CD4-positive, alpha-beta T cell treated with Interleukin-6 for 4 hours (primary cell): Measurements from ENCODE around the gene OGA.
A peak's percentile ranks its signal among the peaks of the same experiment; 100 is the strongest.
"Not testable (repeated sequence)": the region's sequence is repeated elsewhere in the genome, so short reads cannot be mapped to it uniquely, and the experiment has no call there.

Experiments used
- DNase-seq: peaks from one replicate; pipeline ENCODE4 v3.0.0-alpha.2; 2020; ENCODE audit warnings: mixed read lengths

Gene OGA

DNA sequence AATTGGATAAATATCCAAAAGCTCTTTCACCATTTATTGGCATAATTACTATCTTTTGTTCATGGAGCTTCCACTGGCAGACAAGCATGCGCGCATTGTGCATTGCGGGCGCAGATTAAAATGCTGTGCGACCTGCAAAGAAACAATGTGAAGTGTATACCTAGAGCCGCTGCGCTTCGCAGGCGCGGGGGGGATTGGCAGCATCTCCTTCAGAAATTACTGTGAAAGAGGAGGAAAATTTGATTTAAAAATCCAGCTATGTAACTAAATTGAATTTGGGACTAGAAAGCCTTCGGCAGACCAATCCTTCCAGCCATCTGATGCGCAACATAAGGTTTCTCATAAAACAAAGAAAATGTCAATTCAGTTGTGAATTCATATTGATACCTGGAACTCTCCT is 24.7 kb downstream of the OGA start:
- DNase-seq, result no peak

DNA sequence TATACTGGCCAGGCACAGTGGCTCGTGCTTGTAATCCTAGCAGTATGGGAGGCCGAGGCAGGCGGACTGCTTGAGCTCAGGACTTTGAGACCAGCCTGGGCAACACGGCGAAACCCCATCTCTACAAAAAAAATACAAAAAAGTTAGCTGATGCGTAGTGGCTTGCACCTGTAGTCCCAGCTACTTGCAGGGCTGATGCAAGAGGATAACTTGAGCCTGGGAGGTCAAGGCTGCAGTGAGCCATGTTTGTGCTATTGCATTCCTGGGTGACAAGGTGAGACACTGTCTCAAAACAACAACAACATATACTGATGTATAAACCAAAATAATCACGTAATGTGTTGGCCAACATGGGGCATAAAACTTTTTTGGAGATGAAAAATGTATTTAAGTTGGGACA is 28.6 kb downstream of the OGA start:
- no peak for DNase-seq

DNA sequence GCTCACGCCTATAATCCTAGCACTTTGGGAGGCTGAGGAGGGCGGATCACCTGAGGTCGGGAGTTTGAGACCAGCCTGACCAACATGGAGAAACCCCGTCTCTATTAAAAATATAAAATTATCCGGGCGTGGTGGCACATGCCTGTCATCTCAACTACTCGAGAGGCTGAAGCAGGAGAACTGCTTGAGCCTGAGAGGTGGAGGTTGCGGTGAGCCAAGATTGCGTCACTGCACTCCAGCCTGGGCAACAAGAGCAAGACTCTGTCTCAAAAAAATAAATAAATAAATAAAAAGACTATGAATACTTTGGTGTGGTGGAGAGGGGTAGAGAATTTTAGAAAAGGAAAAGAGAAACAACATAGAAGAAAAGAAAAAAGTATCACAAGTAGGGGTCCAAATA is 29.0 kb downstream of the OGA start:
- DNase-seq, result not testable (repeated sequence)

DNA sequence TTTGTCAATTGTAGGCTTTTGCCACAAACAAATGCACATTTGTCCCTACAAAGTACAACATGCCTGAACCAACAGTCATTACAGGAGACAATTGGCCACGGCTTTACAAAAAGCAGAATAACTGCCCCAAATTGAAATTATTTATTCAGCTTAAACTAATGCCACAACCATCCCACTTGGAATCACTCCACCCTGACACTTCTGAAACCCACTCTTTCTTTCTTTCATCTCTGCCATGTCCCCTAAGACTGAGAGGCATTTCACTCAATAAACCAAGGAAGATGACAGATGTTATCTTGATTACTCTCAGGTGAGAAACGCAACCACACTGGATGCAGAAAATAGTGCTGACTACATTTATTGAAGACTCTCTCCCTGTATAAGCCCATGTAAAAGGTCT is 32.4 kb downstream of the OGA start:
- DNase-seq, result no peak

DNA sequence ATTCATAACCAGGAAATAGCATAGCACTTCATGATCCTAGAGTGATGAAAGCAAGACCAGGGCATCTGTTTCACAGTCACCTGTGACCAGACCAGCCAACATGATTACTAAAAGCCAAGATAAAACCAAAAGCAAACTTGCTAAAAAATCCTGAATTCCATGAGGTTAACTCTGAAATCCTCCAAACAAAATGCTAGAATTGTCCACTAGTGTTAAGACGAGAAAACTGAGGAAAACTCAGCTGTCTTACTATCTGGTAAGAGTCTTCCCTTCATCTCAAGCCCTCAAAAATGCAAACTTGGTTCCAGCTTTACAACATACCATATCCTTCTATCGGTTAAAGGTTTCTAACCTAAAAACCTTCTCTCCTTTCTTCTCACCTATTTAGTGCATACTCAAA is 33.7 kb downstream of the OGA start:
- no peak for DNase-seq

DNA sequence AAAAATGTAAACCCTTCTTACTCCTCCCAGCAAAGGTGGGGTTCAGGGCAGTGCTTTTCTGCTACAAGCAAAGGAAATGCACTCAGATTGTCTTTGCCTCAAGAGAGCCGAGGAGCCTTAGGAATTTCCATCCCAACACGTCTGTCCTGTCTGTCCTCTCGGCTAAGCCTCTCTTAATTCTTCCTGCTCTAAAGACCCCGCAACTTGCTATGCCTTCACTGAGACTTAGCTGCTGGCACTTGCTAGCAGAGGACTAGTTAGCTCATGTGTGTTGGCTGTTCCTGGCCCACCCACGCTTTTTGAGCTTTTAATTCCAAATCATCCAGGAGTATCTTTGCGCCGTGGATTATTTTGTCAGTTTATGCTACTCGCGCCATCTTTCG is 34.5 kb downstream of the OGA start:
- no peak for DNase-seq

DNA sequence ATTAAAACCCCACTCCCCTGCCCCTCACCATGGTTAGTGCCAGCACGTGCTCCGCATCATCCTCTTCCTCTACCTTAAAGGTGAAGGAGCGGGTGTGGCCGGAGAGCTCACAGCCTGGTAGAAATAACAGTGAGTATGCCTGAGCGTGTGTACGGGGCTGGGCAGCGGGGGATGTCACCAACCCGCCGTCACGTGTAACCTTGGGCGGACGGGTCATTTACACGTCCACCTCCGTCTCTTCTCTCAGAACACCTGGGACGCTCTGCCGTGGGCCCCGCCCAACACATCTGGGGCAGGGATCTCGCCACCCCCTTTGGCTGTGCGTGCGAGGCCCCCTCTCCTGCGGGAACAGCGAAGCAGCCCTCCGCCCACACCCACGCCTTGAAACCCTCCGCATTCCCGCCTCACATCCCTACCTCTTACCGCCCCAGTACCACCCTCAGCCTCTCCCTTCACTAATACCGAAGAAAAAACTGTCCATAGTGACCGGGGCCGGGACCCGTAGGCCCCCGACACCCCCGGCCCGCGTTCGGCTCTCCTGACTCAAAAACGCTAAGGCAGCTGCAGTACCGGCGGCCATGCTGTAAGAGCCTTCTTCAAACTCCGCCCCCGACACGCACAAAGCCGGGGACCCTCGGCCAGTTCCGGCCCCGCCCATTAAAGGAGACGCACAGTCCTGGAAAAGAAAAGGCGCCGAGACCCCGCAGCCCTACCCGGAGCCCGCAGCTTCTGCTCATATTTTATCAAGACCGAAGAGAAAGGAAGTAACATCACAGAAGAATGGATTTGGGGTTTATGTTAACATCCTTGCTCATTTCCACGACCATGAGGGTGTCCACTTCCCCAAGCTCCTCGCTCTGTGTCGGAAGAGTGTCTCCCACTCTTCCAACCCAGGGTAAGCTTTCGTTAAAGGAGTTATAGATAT is 35.2 kb downstream of the OGA start, which contains the start of gene NPM3:
Gene NPM3, minus strand, starts transcription at position 636 of the 925 bp plus-strand sequence. Its CDS starts 56 bp downstream, at position 580.
- peak; percentile 86 for DNase-seq

DNA sequence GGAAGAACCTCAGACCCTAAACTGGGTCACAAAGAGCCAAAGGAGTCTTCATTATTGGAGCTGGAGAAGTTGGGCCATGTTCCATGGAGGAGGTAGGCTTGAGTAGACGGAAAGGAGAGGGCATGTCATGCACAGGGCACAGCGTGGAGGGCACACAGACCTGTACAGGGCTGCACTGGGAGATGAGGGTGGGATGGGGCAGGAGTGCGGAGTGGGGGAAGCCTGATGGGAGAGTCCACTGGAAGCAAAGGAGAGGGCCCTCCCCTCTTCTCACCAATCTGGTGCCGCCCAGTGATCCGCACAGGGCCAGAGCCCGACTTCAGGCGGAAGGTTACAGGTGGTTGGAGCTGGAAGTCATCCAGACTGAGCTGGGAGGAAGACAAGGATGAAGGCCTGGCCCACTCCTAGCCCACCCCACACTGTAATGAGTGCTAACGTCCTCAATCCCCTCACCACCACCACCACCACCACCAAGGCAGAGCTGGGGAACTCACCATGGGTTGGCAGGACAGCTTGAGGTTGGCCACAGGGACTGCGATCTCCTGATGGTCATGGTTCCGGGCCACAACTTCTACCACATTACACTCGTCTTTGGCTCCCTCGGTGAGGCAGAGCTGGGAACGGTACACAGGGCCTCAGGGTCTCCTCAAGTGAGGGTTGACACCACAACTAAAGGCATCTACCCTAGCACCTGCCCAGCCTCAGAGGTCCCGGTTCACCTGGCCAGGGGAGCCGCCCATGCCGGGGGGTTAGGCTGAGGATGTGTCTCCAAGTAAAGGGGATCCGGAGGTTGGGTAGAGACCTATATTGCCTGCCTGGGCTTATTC is 36.0 kb downstream of the OGA start:
- DNase-seq, result no peak

DNA sequence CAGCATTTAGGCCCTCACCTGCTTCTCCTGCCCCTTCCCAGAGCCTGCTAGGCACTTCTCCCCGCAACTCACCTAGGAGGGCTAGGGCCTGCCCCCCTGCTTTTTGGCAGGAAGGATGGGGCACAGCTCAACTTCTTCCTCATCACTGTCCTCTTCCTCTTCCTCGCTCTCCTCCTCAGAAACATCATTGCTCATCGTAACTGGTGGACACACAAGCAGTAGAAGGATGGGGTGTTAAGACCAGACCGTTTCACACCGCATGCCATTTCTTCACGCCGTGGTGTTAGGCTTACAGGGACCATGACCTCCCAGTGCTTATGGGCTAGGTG is 36.6 kb downstream of the OGA start:
- DNase-seq, result no peak

DNA sequence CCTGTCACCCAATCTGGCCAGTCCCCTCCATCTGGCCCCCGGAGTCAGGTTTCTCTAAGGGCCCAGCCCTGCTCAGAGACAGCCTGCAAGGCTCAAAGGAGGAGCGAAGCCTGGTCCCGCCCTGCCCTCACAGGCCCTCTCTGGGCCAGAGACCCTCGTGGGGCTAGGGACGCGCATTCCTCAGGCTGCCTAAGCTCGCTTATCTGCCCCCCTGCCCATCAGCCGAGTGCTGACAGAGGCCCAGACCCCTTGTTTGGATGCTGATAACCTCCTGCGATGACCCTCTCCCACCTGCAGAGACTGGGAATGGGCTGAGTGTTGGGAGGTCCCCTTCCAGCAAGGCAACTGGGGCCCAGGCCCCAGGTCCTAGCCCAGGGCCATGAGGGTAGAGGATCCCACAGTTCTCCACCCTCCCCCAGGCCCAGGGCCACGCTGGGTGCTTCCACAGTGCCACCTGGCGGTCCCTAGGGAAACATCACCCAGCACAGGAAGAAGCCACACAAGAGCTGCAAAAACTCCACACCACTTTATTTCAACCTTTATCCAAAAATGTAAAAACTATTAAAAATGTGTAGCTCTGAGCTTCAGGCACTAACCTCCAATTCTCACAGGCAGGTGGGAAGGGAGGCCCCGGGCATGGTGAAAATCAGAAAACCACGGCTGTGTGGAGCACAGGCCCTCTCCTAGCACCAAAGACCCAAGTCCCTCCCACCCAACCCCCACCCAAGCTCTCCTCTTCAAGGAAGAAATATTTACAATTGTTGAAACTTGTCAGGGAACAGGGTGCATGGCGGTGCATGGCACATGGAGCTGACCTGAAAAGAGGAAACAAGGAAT is 37.2 kb downstream of the OGA start:
- peak; percentile 76 for DNase-seq

DNA sequence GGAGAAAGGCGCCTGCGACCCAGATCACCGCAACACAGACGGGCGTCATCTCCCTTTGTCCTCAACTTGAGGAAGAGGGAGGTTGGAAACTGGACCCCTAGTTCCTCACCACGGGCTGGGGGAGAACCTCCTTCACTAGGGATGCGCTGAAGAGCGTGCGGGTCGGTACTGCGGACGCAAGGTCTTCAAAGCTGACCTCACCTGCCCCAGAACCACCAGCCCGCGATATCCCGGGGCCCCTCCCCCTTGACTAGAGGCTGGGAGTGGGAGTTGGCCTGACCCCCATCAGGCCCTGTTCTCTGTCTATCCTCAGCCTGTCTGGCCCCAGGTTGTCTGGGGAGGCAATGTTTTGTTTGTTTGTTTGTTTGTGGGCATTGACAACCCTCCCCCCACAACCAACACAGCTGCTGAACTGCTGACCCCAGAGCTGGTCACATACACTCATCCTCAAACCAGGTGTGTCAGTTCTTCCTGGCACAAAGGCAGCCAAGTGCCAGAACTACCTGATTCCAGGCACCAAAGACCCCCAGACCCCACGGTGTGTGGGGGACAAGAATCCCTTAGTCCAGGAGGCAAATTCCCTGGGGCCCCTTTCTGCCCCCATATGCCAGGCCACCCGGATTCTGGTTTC is 37.9 kb downstream of the OGA start:
- DNase-seq, result no peak

DNA sequence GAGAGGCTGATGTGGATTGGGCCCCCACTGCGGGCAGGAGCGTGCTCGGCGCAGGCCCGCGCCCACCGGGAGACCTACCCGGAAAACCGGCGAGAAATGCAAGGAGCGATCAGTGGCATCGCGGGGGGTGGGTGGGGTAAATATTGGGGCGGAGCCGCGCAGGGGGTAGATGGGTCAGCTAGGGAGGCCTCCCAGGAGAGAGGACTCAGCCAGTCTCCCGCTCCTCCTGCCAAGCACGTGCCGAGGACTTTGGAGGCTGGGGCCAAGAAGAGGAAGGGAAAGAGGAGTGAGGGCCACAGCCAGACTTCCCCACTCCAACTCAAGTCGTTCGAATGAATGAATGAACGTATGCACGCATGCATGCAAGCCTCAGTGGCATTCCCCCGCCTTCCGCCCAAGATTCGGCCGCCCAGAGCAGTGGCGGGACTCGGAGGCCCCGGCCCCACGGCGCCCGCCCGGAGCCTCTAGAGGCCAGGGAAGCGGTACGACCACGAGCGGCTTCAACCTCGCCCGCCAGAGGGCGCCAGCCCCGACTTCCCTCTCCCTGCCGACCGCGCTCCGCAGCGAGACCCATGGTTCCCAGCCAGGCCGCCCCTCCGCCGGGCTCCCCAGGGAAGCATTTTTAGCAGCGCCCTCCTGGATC is 38.6 kb downstream of the OGA start:
- DNase-seq, result peak; percentile 89

DNA sequence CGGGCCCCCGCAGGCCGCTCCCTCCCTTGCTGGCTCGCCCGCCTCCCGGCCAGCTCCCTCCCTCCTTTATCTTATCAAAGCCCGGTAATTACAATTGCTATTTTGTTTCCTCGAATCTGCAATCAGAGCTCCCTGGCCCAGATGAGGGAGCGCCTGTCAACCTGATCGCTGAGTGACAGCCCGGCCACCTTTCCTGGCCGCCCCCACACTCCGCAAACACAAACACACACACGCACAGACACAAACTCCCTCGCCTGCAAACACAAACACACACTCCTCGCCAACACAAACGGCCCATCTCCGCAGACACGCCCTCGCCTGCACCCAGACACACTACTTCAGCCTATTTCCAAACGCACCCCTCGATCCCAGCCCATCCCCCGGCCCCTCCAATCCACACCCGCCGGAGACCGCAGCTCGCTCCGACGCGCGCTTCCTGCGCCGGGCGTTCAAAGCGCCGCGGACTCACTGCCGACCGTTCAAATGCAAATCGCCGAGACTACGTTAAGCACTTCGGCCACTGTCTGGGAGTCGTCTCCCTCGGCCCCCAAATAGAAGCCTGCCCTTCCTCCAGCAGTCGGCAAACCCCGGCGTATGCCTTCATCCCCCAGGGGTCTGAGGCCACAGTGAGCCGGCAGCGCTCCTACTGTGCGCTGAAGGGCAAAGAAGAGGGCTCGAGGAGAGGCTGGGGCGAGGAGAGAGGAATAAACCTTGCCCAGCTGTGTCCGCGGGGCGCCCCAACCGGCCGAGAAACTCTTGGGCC is 39.3 kb downstream of the OGA start:
- DNase-seq, result peak; percentile 27

DNA sequence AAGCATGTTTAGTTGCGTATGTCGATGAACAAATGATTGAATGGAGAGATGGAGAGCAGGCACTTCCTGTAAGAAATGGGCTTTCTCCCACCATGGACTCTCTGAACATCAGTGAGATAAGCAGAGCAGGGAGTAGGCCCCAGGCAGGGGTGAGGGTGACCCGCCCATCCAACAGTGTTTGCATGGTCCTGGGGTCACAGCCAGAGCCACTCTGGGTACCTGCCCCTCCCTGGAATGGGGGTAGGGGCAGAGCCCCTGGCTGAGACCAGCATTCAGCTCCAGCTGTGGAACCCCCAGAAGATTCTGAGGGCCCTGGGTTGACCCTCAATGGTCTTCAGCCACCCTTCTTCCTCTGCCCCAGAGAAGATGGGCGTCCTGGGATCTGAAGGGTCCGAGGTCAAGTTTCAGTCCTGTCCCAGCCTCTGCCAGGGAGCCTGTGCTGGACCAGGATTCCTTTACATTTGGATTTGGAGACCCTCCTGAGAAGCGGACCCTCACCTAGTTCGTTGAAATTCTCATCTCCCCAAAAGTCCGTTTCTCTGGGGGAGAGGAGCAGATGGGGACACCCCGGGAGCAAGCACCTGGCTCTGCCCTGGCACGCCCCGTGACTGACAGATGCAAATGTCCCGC is 40.0 kb downstream of the OGA start:
- no peak for DNase-seq

DNA sequence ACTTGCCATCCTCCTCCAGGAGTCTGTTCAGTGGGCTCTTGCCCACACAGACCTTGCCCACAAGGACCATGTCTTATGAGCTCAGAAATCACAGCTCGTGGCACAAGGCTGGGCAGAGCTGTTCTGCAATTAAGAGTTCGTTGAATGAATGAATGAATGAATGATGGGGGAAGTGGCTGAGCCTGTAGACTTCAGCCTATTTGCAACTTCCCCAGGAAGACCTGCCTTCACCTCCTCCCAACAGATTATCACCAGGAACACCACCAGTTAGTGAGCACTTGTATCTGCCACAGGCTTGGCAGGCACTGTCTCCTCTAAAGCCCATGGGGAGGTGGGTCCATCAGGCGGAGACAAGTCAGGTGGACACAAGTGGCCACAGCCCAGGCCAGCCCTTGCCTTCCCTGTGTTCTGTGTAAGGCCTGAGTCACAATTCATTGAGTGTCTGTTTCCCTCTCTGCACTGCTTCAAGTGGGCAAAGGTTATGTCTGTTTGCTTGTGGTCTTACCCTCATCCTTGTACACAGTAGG is 40.6 kb downstream of the OGA start:
- no peak for DNase-seq

DNA sequence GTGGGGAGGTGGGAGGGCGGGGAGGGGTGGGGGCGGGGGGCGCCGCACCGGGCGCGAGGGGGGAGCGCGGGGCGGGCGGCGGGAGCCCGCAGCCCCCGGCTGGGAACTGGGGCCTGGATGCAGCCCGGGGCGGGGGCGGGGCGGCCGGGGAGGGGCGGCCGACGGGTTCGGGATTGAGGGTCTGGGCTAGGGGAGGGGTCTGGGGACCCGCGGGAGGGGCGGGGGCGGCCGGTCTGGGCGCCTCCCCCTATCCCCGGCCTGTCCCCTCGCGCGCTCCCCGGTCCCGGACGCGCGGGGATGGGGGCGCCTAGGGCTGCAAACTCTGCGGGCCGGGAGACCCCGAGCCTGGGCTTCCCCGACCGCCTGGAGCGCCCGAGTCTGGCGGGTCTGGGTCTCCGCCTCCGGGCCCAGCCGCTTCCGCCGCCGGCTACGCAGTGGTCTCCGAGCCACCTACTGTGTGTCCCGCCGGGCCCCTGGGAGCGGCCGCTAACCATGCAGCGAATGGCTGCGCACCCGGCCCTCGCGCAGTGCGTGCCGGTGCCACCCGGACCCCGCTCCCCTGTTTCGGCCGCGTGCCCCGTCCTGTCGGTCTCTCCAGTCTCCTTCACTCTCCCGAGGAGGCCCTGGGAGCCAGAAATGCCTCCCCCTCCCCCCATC is 42.0 kb downstream of the OGA start:
- no peak for DNase-seq

DNA sequence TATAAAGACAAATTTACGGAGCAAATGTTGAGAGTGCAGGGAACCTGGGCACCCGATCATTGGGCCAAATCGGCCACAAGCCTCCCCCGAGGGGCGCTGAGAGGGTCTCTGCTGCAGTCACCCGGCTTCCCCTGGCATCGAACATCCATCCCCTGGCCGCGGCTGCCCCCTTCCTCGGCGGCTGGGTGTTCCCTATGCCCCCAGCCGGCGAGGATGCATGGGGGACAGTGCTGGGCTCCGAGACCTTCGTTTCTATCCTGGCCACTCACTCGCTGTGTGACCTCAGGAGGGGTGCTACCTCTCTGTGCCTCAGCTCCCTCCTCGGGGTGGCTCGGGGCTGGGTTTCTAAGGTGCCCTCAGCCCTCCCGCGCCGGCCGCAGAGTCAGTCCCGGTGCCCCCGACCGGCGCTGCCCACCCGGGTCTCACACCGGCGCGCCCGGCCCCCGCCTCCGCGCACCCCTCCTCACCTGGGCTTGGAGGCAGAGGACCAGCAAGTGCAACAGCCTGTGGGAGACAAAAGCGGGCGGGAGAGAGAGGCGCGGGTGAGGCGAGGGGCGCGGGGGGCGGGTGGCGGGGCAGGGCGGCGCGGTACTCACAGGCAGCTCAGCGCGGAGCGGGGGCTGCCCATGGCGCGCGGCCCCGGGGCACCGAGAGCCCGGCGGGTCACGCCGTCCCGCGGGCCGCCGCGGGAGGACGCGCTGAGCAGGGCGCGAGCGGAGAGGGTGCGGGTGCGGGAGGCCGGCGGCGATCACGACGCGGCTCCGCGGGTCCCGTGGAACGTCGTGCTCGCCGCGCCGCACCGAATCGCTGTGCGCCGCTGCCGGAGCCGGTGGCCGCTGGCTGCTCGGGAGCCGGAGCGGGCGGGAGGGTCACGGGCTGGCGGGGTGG is 42.7 kb downstream of the OGA start, which contains the start of gene FGF8:
Gene FGF8, minus strand, starts transcription at position 842 of the 888 bp plus-strand sequence. Its CDS starts 214 bp downstream, at position 628.
- no peak for DNase-seq

DNA sequence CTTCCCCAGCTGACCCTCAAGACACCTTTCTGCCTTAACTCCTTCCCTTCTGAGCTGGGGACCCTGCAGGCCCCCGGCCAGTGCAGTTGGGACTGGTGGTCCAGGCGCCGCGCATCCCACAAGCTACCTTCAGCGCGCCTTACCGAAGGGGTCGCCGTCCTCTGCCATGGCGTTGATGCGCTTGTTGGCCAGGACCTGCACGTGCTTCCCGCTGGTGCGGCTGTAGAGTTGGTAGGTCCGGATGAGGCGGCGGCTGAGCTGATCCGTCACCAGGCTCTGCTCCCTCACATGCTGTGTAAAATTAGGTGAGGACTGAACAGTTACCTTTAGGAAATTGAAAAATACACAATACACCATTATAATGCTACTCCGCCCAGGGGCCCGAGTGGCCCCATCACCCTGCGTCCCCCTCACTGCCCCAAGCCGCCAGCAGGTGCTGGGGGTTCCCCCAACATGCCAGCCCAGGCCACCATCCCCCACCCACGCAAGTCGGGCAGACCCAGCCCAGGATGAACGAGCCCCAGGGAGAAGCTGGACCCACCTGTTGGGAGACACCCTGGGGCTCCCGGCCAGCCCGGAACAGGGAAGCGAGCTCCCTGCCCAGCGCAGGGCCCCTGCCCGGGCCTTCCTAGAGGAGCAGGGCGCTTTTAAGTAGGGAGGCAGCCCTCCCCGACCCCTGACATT is 43.5 kb downstream of the OGA start:
- no peak for DNase-seq
